Uterus (tissue), 2 donors: ENCODE data around the gene UBE2QL1.

Experiments used
- POLR2A ChIP-seq, 2 donors: fragments of 450-650 bp; IDR thresholded peaks; one replicate each; pipeline ENCODE4 v1.6.1; 2016; ENCODE audit warnings: antibody characterized with exemption in 2 of 2, mild to moderate bottlenecking in 1 of 2, moderate library complexity in 1 of 2
- TF ChIP-seq, protein P1 (sequence below), 4 experiments: fragments of 200-600 bp in 2 of 4; fragments of 450-650 bp in 2 of 4; sonication (generic) in 2 of 4; IDR thresholded peaks; one replicate each; pipeline ENCODE4 v1.5.1; 2016 to 2019; ENCODE audit warnings: antibody characterized with exemption in 4 of 4, mild to moderate bottlenecking in 2 of 4, moderate library complexity in 1 of 4

GRCh38 chr5:6462671-6463070 lies 14.0 kb downstream of the UBE2QL1 start:
- TF ChIP-seq, protein P1, sequence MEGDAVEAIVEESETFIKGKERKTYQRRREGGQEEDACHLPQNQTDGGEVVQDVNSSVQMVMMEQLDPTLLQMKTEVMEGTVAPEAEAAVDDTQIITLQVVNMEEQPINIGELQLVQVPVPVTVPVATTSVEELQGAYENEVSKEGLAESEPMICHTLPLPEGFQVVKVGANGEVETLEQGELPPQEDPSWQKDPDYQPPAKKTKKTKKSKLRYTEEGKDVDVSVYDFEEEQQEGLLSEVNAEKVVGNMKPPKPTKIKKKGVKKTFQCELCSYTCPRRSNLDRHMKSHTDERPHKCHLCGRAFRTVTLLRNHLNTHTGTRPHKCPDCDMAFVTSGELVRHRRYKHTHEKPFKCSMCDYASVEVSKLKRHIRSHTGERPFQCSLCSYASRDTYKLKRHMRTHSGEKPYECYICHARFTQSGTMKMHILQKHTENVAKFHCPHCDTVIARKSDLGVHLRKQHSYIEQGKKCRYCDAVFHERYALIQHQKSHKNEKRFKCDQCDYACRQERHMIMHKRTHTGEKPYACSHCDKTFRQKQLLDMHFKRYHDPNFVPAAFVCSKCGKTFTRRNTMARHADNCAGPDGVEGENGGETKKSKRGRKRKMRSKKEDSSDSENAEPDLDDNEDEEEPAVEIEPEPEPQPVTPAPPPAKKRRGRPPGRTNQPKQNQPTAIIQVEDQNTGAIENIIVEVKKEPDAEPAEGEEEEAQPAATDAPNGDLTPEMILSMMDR (IDR thresholded peaks at IDR 0.05): no peak
- no peak for TF ChIP-seq POLR2A (IDR thresholded peaks at IDR 0.05)
